K562 (cell line): ENCODE results near the gene S100A1.

ENCODE experiments used
- ARID2 ChIP-seq: fragments of 450-650 bp; IDR thresholded peaks from 2 replicates; pipeline ENCODE4 v1.6.1; 2017; ENCODE audit warnings: antibody characterized with exemption, mild to moderate bottlenecking
- CBFB ChIP-seq: sonication (generic); formaldehyde crosslinking; IDR thresholded peaks from 2 replicates; pipeline ENCODE4 v1.4.0; 2020; ENCODE audit warnings: mild to moderate bottlenecking, missing genetic modification reagents
- HNRNPH1 ChIP-seq: fragments of 200-400 bp; formaldehyde crosslinking; optimal IDR thresholded peaks from 2 replicates; pipeline ENCODE3; 2017; ENCODE audit warnings: low read depth, mild to moderate bottlenecking, low read length, moderate library complexity
- SETDB1 ChIP-seq: IDR thresholded peaks from one replicate; pipeline ENCODE4 v1.6.1; 2012; ENCODE audit warnings: low read length, control low read depth, inconsistent platforms
- SP1 ChIP-seq: sonication (generic); formaldehyde crosslinking; IDR thresholded peaks from 2 replicates; pipeline ENCODE4 v1.8.1; 2022; ENCODE audit warnings: mild to moderate bottlenecking, missing genetic modification reagents
- ZNF589 ChIP-seq: fragments of 200-800 bp; sonication (Bioruptor generic); IDR thresholded peaks from 2 replicates; pipeline ENCODE4 v1.6.1; 2016; ENCODE audit warnings: low read depth, missing genetic modification characterization, missing compliant biosample characterization
- TF ChIP-seq, protein P1 (sequence below), 3 experiments: IDR thresholded peaks in 2 of 3; conservative IDR thresholded peaks in 1 of 3; 2 replicates each; pipeline ENCODE4 v1.5.1; 2011 to 2012; ENCODE audit warnings: low read length in 3 of 3, mild to moderate bottlenecking in 3 of 3, control low read depth in 2 of 3, improper control_type of control experiment in 1 of 3, inconsistent platforms in 1 of 3, low read depth in 1 of 3, mixed read lengths in 1 of 3, moderate library complexity in 1 of 3; ENCODE audit not compliant: insufficient read depth in 2 of 3
- TF ChIP-seq, protein P2 (sequence below): sonication (generic); formaldehyde crosslinking; IDR thresholded peaks from 2 replicates; pipeline ENCODE4 v1.9.0; 2022; ENCODE audit warnings: mild to moderate bottlenecking, missing genetic modification reagents
- TF ChIP-seq, protein P3 (sequence below): IDR thresholded peaks from 3 replicates; pipeline ENCODE4 v1.6.1; 2011; ENCODE audit warnings: borderline replicate concordance, mild to moderate bottlenecking; ENCODE audit not compliant: insufficient read length, insufficient read depth

DNA sequence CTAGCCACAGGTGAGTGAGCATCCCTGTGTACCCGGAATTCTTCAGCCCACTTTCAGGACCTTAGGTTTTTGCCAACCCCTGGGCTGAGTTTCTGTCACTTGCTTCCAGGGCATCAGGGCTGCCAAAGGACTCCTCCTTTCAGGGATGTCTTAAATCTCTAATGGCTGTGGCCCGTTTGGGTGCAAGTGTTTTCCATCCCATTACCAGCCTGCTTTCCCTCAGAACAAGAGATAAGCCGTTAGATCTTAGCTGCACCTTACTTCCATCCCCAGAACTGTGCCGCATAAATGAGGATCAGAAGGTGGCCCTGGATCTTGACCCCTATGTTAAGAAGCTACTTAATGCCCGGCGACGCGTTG, 30.9 kb downstream of the S100A1 start:
- TF ChIP-seq, protein P1, sequence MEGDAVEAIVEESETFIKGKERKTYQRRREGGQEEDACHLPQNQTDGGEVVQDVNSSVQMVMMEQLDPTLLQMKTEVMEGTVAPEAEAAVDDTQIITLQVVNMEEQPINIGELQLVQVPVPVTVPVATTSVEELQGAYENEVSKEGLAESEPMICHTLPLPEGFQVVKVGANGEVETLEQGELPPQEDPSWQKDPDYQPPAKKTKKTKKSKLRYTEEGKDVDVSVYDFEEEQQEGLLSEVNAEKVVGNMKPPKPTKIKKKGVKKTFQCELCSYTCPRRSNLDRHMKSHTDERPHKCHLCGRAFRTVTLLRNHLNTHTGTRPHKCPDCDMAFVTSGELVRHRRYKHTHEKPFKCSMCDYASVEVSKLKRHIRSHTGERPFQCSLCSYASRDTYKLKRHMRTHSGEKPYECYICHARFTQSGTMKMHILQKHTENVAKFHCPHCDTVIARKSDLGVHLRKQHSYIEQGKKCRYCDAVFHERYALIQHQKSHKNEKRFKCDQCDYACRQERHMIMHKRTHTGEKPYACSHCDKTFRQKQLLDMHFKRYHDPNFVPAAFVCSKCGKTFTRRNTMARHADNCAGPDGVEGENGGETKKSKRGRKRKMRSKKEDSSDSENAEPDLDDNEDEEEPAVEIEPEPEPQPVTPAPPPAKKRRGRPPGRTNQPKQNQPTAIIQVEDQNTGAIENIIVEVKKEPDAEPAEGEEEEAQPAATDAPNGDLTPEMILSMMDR (IDR thresholded peaks at IDR 0.05 in 2 of 3, conservative IDR thresholded peaks at IDR 0.05 in 1 of 3; ENCODE audit: insufficient read depth in 2 of 3, low read depth in 1 of 3, low read length in 3 of 3): no peak
- no peak for TF ChIP-seq SETDB1
- TF ChIP-seq, protein P2, sequence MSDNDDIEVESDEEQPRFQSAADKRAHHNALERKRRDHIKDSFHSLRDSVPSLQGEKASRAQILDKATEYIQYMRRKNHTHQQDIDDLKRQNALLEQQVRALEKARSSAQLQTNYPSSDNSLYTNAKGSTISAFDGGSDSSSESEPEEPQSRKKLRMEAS: no peak
- no peak for TF ChIP-seq CBFB
- TF ChIP-seq, protein P3, sequence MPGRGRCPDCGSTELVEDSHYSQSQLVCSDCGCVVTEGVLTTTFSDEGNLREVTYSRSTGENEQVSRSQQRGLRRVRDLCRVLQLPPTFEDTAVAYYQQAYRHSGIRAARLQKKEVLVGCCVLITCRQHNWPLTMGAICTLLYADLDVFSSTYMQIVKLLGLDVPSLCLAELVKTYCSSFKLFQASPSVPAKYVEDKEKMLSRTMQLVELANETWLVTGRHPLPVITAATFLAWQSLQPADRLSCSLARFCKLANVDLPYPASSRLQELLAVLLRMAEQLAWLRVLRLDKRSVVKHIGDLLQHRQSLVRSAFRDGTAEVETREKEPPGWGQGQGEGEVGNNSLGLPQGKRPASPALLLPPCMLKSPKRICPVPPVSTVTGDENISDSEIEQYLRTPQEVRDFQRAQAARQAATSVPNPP: no peak
- TF ChIP-seq SP1 (CRISPR knock-in tag): no peak
- TF ChIP-seq ARID2: no peak
- TF ChIP-seq HNRNPH1: no peak
- no peak for TF ChIP-seq ZNF589
